ENCODE measurements around the gene MIPOL1.

MIPOL1 gene

DNA sequence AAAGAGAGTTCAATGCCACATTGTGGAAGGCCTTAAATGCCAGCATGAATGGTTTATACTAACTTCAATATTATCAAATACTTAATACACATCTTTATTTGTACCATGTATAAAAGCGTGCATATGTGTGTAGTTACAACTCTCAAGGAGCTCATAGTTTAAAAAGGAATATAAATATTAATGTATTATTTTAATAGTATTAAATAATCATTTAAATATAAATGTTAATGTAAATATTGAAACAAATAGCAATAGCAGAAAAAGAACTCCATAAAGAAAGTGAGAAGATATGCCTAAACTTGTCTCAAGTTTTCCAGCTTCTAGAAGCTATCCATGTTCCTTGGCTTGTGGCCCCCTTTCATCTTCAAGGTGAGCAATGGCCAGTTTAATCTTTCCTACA, 215.3 kb downstream of the MIPOL1 start:
- Histone ChIP-seq H3K4me3 (ENCODE audit: low read depth, low read length) (no peak overlapping the region), H3K27ac (ENCODE audit: extremely low read depth, low read depth, low read length) (no peak overlapping the region)
- no peak for TF ChIP-seq HIC1 (tag by site-specific recombination; IDR thresholded peaks at IDR 0.05)
- TF ChIP-seq ZNF169 (tag by site-specific recombination; IDR thresholded peaks at IDR 0.05) = no peak
- no peak for TF ChIP-seq ZFP37 (tag by site-specific recombination; IDR thresholded peaks at IDR 0.05)
- TF ChIP-seq ZNF776 (tag by site-specific recombination; IDR thresholded peaks at IDR 0.05; ENCODE audit: borderline replicate concordance) = no peak
- TF ChIP-seq ELK4 (IDR thresholded peaks at IDR 0.05; ENCODE audit: borderline replicate concordance, low read depth, low read length) = no peak

GRCh38 chr14:37413504-37414003, 215.8 kb downstream of the MIPOL1 start:
- no peaks in the 10 kb centered on the region for H3K36me3 ChIP-seq (ENCODE audit: control insufficient read depth in 2 of 2, insufficient read depth in 1 of 2, low read length in 2 of 2)
- H3K9me3 ChIP-seq (ENCODE audit: control insufficient read depth, insufficient read depth, low read depth, low read length) = no peaks in the 10 kb centered on the region
- ChIA-PET CTCF (no interaction called here), POLR2A (no interaction called here)
- TF ChIP-seq ZNF169 (tag by site-specific recombination; IDR thresholded peaks at IDR 0.05) (no peak), FEZF1 (tag by site-specific recombination; IDR thresholded peaks at IDR 0.05) (no peak), ZNF677 (tag by site-specific recombination; IDR thresholded peaks at IDR 0.05) (no peak), ZNF501 (tag by site-specific recombination; IDR thresholded peaks at IDR 0.05) (no peak), ZNF701 (tag by site-specific recombination; IDR thresholded peaks at IDR 0.05) (no peak), ZNF529 (tag by site-specific recombination; IDR thresholded peaks at IDR 0.05; ENCODE audit: insufficient replicate concordance) (no peak), ZNF433 (tag by site-specific recombination; IDR thresholded peaks at IDR 0.05; ENCODE audit: low read depth) (no peak), GLIS2 (tag by site-specific recombination; IDR thresholded peaks at IDR 0.05) (no peak)
- no peak overlapping the region for H3K4me3 ChIP-seq (ENCODE audit: low read depth, low read length)
- H3K4me1 ChIP-seq (ENCODE audit: control insufficient read depth, insufficient read depth, low read length) = no peaks in the 10 kb centered on the region; the same call in 1 of the 2 replicates
- H3K27ac ChIP-seq (ENCODE audit: extremely low read depth, low read depth, low read length) = no peak overlapping the region

More for the DNA sequence above, 215.3 kb downstream of the MIPOL1 start:
- H3K4me1 ChIP-seq (ENCODE audit: control insufficient read depth, insufficient read depth, low read length) = no peaks in the 10 kb centered on the region; the same call in 1 of the 2 replicates
- ChIA-PET CTCF (no interaction called here), POLR2A (no interaction called here)
- H3K36me3 ChIP-seq (ENCODE audit: control insufficient read depth in 2 of 2, insufficient read depth in 1 of 2, low read length in 2 of 2) = no peaks in the 10 kb centered on the region
- H3K9me3 ChIP-seq (ENCODE audit: control insufficient read depth, insufficient read depth, low read depth, low read length) = no peaks in the 10 kb centered on the region

DNA sequence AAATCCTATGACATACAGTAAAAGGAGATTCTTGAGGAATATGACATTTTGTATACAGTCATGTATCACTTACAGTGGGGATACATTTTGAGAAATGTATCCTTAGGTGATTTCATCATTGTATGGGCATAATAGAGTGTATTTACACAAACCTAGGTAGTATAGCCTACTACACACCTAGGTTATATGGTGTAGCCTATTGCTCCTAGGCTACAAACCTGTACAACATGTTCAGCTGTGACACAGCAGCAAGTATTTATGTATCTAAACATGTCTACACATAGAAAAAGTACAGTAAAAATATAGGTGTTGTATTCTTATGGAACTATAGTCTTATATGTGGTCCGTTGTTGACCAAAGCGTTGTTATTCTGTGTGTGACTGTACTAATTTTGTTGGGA, 218.5 kb downstream of the MIPOL1 start:
- H3K27ac ChIP-seq (ENCODE audit: extremely low read depth, low read depth, low read length) = no peak overlapping the region
- H3K36me3 ChIP-seq (ENCODE audit: control insufficient read depth in 2 of 2, insufficient read depth in 1 of 2, low read length in 2 of 2) = no peaks in the 10 kb centered on the region
- CTCF ChIA-PET = interaction anchor here (0.8 kb wide), 1 partner anchor 178 kb away, joined by 3 read pairs; no protein-coding TSS in a partner anchor
- H3K4me1 ChIP-seq (ENCODE audit: control insufficient read depth, insufficient read depth, low read length) = no peaks in the 10 kb centered on the region; the same call in 1 of the 2 replicates
- no peak overlapping the region for H3K4me3 ChIP-seq (ENCODE audit: low read depth, low read length)
- H3K9me3 ChIP-seq (ENCODE audit: control insufficient read depth, insufficient read depth, low read depth, low read length) = no peaks in the 10 kb centered on the region
- TF ChIP-seq OSR2 (tag by site-specific recombination; IDR thresholded peaks at IDR 0.05) = no peak
- TF ChIP-seq ZNF776 (tag by site-specific recombination; IDR thresholded peaks at IDR 0.05; ENCODE audit: borderline replicate concordance) = no peak
- no peak for TF ChIP-seq ZNF76 (tag by site-specific recombination; IDR thresholded peaks at IDR 0.05; ENCODE audit: borderline replicate concordance, low read depth)
- no peak for TF ChIP-seq ZNF580 (tag by site-specific recombination; IDR thresholded peaks at IDR 0.05)
- no peak for TF ChIP-seq ZNF433 (tag by site-specific recombination; IDR thresholded peaks at IDR 0.05; ENCODE audit: low read depth)
- TF ChIP-seq ZXDB (tag by site-specific recombination; IDR thresholded peaks at IDR 0.05) = no peak
- no peak for TF ChIP-seq ZNF768 (tag by site-specific recombination; IDR thresholded peaks at IDR 0.05)
- POLR2A ChIA-PET = no interaction called here
